Right cardiac atrium (tissue), 5 donors: ENCODE results near the gene GPSM1. TPM values are rescaled to one million over a fixed set of nuclear protein-coding genes. Genes with fewer than 3 reads are reported as not detected.

Source experiments
- ATAC-seq, 2 donors: fragments of 200-7000 bp; cut with Tn5 transposase; one replicate each; pipeline versions ENCODE4 v1.8.0 to v1.9.1; 2020; ENCODE audit warnings: moderate library complexity in 2 of 2, mild to moderate bottlenecking in 1 of 2
- DNase-seq, 3 donors: peaks; one replicate each; pipeline ENCODE4 v3.0.0-alpha.2; 2020
- H3K27ac ChIP-seq: one replicate; pipeline ENCODE4 v1.5.1; 2013; ENCODE audit warnings: mild to moderate bottlenecking, low read length, control low read depth, moderate library complexity
- H3K27me3 ChIP-seq: one replicate; pipeline ENCODE4 v1.6.1; 2013; ENCODE audit not compliant: control insufficient read depth, insufficient read depth
- H3K4me1 ChIP-seq: one replicate; pipeline ENCODE4 v1.6.1; 2013; ENCODE audit warnings: low read length; ENCODE audit not compliant: control insufficient read depth, insufficient read depth
- H3K4me3 ChIP-seq: one replicate; pipeline ENCODE4 v1.5.1; 2013; ENCODE audit warnings: low read length, control low read depth
- H3K9me3 ChIP-seq: one replicate; pipeline ENCODE4 v1.6.1; 2013; ENCODE audit warnings: low read length; ENCODE audit not compliant: control insufficient read depth
- WGBS: extraction: QIAGEN DNeasy Blood & Tissue Kit; methylation state at CpG from one replicate; pipeline ENCODE4 v1.1.7; 2013; 5-methylcytosine and 5-hydroxymethylcytosine counted together
- intact Hi-C, 4 donors: fragments of 100-400 bp; cut with DNase I; formaldehyde crosslinking; loops; one replicate each; pipeline versions ENCODE4 v1.11.0 to v1.14.0; 2022 to 2023
- polyA plus RNA-seq: library from polyadenylated mRNA; stranded (reverse); fragments of 200-250 nt; gene quantifications from one replicate; pipeline ENCODE4 v1.2.3, GENCODE V29; 2013
- total RNA-seq, 4 donors: library from RNA; stranded (reverse); fragmentation: NEBNext Ultra II Directional; extraction: Animal tissue kit (Norgen Biotek cat#: 25700); gene quantifications; one replicate each; pipeline ENCODE4 v1.2.1, GENCODE V29; 2021
- donor health status: healthy with polysubstance abuse.
- donor health status: DM: no; HTN: yes; CAD: no.
- donor health status: DM: no; HTN: no; CAD: no.
- donor health status: DM: no; HTN: yes; CAD: no; lungs with severe emphysema.
- donor health status: DM: yes; HTN: yes; CAD: no.

Gene GPSM1
- total and polyA plus RNA-seq, 5 donors = 46.3 to 90.6 (median 73.3) TPM

DNA sequence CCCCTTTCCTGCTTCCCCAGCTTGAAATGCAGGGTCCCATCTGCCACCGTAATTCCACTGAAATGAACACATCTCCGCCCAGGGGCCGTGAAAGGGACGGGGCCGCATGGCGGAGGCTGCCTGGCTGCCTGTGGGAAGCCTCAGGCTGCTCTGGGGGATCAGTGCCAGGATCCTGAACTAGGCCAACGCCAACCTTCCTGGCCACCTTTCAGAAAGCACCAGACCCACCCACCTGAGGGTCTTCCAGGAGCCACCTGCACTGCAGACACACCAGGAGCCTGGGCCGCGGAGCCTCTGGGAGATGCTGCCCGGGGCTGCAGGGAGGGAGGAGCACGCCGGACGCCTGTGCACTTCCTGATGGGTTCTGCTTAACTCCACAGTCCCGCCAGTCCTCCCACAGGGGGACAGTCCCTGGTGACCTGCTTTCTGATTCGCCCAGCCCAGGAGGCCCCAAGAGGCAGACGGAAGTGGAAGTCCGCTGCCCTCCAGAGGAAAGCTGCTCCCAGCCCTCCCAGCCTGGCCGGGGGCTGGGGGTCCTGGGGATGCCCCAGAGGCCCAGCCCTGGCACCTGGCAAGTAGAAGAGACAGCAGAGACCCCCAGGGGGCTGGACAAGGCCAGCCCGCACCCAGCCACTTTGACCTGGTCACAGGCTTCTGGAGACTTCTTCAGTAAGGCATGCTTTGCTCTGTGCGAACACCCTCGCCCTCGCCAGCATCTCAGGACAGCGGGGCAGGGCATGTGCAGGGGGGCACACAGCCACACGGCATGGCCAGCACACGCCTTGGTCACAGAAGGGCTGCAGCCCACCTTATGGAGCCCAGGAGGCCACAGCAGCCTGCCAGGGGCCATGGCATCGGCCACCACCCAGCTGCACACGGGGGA, 46.2 kb downstream of the GPSM1 start, which contains the start of gene CARD9:
Gene CARD9, minus strand, starts transcription at position 370 of the 883 bp plus-strand sequence. CDS start 1,591 bp downstream, outside the sequence.
- intact Hi-C loops = no loop called here
- ATAC-seq (peak; percentile 9 to 30), DNase-seq (peak in 2 of 3 donors; percentile 81 to 82)
- Histone ChIP-seq H3K27me3 (no peaks in the 10 kb centered on the region), H3K27ac (no peak within 1 kb of the TSS), H3K4me1 (no peaks in the 10 kb centered on the region), H3K9me3 (no peaks in the 10 kb centered on the region), H3K4me3 (no peak within 1 kb of the TSS)
- 59% methylated on average over 27 of the region's 27 CpGs for WGBS

DNA sequence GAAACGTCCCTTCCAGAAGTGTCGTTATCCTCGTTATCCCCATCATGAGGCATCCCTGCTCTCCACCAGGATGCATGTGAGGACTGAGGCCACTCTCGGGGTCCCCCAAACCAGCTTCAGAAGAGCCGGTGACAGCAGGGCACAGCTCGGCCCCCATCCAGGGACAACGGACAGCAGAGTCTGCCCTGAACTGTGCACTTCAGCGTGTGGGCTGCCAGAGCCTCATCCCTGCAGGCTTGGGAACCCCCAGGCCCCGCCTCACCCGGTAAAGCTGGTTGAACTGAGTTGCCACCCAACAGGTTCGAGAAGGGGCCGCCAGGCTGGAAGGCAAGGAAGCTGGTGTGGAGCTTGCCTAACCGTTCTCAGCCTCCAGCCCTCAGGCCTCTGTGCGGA, 46.8 kb downstream of the GPSM1 start:
- Histone ChIP-seq H3K27me3 (no peaks in the 10 kb centered on the region), H3K27ac (no peak overlapping the region), H3K4me3 (no peak overlapping the region), H3K9me3 (no peaks in the 10 kb centered on the region), H3K4me1 (no peaks in the 10 kb centered on the region)
- DNase-seq (no peak), ATAC-seq (no peak)
- intact Hi-C loops = no loop called here
- 89% methylated on average over 14 of the region's 14 CpGs for WGBS

DNA sequence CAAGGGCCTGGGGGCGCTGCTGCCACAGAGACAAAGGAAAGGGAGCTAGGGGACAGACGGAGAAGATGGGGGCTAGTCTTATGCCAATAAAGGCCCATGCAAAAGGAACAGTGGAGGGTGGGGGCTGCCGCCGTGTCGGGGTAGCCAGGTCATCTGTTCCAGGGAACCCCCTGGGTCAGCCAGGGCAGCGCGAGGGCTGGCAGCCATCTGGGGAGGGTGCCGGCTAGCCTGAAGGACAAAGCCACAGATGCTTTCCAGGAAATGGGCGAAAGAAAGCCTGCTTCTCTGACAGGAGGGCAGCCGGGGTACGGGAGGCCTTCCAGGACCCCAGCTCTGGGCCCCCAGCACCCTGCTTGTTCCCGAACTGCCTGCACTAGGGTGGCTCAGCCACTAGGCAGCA, 47.8 kb downstream of the GPSM1 start:
- no peaks in the 10 kb centered on the region for H3K4me1 ChIP-seq
- H3K27ac ChIP-seq = no peak overlapping the region
- DNase-seq (no peak), ATAC-seq (no peak)
- intact Hi-C loops = no loop called here
- H3K4me3 ChIP-seq = no peak overlapping the region
- H3K9me3 ChIP-seq = no peaks in the 10 kb centered on the region
- WGBS = 91% methylated on average over 12 of the region's 12 CpGs
- no peaks in the 10 kb centered on the region for H3K27me3 ChIP-seq

DNA sequence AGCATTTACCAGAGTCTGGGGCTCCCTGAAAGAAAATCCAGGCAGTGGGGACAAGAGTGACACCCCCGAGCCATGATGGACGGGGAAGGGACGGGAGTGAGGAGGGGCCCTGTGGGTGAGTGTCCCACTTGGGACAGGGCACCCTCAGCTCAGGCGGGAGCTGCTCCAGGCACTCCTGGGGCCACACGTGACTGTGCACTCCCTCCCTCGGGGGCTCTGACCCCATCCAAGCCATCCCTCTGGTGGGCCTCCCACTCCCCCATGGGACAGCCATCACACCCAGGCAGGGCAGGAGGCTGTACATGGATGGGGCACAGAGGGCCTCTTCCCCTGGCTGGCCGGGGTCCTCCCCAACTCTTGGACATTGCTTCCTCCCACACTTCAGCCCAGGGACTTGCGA, 49.1 kb downstream of the GPSM1 start:
- Histone ChIP-seq H3K27me3 (no peaks in the 10 kb centered on the region), H3K4me1 (no peaks in the 10 kb centered on the region), H3K9me3 (no peaks in the 10 kb centered on the region), H3K4me3 (no peak overlapping the region), H3K27ac (no peak overlapping the region)
- intact Hi-C loops = no loop called here
- WGBS = 76% methylated on average over 8 of the region's 8 CpGs
- DNase-seq (no peak), ATAC-seq (no peak)

DNA sequence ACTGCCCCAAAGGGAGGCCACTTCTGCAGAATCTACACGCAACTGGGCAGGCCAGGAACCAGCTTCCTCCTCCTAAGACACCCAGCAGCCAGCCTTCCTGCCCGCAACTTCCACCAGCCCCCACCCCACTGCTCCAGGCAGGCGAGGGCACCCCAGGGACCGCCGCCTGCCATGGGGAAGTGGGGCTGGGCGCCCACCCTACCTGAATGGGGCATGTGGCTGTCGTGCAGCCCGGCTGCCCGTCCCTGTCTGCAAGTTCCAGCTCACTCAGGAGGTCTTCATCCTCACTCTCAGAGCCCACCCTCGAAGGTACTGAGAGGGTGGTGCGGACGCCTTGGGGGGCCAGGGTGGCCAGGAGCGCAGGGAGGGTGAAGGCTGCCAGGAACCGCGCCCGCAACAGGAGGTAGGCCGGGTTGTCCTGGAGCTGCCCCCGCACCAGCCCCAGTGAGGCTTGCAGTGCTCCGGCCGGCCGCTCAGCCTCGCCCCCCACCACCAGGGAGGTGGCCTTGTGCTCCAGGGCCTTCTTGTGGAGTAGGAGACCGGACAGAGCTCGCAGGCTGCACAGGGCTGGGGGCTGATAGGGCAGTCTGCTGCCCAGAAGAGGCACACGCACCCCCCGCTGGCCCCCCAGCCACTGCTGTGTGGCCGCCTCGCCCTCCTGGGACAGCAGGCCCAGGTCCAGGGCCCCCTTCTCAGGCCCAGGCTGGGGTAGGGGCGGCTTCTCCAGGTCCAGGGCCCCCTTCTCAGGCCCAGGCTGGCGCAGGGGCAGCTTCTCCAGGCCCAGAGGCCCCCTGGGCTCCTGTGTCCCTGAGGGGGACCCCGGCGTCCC, 50.2 kb downstream of the GPSM1 start:
- 85% methylated on average over 32 of the region's 32 CpGs for WGBS
- ATAC-seq = no peak
- Histone ChIP-seq H3K9me3 (no peaks in the 10 kb centered on the region), H3K27me3 (no peaks in the 10 kb centered on the region), H3K27ac (no peak overlapping the region), H3K4me1 (no peaks in the 10 kb centered on the region), H3K4me3 (no peak overlapping the region)
- DNase-seq = no peak
- intact Hi-C loops = no loop called here

DNA sequence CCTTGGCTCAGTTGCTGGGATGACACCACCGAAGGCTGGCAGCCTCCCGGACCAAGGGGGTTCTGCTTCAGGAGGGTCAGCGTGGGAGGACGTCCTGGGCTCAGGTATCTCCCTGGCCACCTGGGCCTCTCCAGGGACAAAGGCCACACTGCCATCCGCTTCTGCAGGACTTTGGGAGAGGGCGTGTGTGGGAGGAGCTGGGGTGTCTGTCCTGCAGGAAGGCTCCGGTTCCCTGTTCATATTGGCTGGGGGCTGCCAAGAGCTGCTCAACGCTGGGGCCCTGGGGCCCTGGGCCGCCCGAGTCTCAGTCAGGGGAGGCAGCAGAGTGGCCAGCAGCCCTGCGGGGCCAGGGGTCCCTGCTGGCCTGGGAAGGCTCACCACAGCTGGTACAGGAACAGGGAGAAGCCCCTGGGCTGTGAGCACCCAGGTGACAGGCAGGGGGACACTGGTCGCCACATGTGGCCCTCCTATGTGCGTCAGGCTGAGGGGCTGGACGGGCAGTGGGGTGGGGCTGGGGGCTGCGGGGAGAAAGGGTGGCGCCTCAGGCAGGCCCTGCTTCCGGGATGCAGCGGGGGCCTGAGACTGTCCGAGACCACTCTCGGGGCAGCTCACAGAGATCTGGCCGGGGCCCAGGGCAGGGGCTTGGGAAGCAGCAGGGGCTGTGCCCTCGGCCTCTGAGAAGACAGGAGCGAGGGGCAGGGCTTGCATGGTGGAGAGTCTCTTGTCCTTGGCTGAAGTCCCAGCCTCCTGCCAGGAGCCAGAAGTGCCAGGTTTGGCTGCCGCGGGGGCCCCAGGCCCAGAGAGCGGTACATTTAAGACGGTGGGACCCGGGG, 51.0 kb downstream of the GPSM1 start:
- Histone ChIP-seq H3K4me3 (no peak overlapping the region), H3K27ac (no peak overlapping the region), H3K4me1 (no peaks in the 10 kb centered on the region), H3K27me3 (no peaks in the 10 kb centered on the region), H3K9me3 (no peaks in the 10 kb centered on the region)
- DNase-seq (peak in 1 of 3 donors; percentile 79), ATAC-seq (peak in 1 of 2 donors; percentile 1)
- intact Hi-C loops = no loop called here
- WGBS = 81% methylated on average over 28 of the region's 28 CpGs

DNA sequence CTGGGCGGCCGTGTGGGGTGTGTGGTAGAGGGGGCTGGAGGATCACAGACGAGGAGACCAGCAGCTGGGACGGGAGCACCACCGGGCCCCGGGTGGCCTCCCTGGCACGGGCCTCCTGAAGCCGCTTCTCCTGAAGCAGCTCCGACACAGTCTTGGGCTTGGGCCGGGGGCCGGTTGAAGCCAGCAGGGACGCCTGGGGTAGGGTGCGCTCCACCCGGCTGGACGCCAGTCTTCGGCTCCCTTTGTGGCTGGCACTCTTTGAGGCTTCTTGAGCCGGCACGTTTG, 51.6 kb downstream of the GPSM1 start:
- no peak overlapping the region for H3K4me3 ChIP-seq
- H3K9me3 ChIP-seq = no peaks in the 10 kb centered on the region
- no peaks in the 10 kb centered on the region for H3K27me3 ChIP-seq
- intact Hi-C loops = no loop called here
- H3K4me1 ChIP-seq = no peaks in the 10 kb centered on the region
- no peak for DNase-seq
- 85% methylated on average over 18 of the region's 18 CpGs for WGBS
- H3K27ac ChIP-seq = no peak overlapping the region
- no peak for ATAC-seq

DNA sequence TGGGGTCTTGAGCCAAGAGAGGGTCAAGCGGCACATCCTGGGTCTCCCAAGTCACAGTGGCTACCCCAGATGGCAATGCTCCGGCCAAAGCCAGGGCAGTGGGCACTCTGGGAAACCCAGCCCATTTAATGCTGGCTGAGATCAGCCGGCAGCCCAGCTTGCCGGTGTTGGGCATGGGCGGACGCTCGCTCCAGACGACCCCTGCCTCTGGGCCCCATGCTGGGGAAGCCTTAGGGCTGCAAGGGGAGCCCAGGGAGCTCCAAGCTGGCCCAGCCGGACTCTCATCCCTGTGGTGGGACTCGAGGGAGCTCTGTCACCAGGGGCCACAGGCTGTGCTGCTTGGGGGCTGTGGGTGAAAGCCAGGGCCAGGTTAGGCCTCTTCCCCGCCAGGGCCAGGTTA, 52.1 kb downstream of the GPSM1 start:
- Histone ChIP-seq H3K9me3 (no peaks in the 10 kb centered on the region), H3K27ac (no peak overlapping the region), H3K4me1 (no peaks in the 10 kb centered on the region), H3K27me3 (no peaks in the 10 kb centered on the region), H3K4me3 (no peak overlapping the region)
- ATAC-seq (no peak), DNase-seq (no peak)
- WGBS = 86% methylated on average over 11 of the region's 11 CpGs
- intact Hi-C loops = no loop called here

DNA sequence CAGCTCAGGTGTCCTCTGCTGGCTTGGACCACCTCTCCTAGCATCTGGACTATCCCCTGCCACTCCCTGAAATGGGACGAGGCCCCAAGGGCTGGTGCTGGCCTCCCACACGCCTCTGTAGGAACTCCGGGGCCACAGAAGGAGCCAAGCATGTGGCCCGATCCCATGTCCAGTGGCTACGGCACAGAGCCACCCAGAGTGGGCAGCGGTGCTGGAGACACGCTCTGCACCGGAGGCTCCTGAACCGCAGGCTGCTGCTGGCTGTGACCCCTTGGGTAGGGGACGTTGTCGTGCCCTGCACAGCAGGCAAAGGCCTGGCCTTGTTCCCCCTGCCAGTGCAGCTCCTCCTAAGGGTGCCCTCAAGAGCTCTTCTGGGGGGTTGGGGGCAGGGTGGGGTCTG, 52.6 kb downstream of the GPSM1 start:
- 89% methylated on average over 11 of the region's 11 CpGs for whole genome bisulfite sequencing
- ATAC-seq = no peak
- intact Hi-C loops = no loop called here

DNA sequence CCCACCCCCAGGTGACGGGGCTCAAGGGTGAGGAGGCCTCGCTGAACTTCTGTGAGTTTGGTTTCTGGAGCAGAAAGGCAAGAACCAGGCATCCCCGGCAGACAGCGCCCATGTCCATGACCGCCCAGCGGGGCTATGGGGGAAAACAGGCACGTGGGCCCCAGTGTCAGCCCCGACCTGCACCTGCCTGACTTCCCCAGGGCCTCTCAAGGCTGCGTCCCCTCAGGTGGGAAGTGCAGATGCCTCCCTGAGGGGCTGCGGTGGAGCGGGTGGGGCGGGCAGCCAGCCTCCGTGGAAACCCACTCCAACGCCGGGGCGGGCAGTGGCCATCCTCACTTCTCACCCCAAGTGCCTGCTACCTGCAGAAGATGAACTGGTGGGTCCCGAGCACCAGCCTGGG, 53.0 kb downstream of the GPSM1 start:
- intact Hi-C loops = no loop called here
- DNase-seq (no peak), ATAC-seq (no peak)
- no peak overlapping the region for H3K4me3 ChIP-seq
- no peaks in the 10 kb centered on the region for H3K4me1 ChIP-seq
- no peak overlapping the region for H3K27ac ChIP-seq
- H3K9me3 ChIP-seq = no peaks in the 10 kb centered on the region
- H3K27me3 ChIP-seq = no peaks in the 10 kb centered on the region
- WGBS = 93% methylated on average over 17 of the region's 17 CpGs

More for the DNA sequence above, 52.6 kb downstream of the GPSM1 start:
- Histone ChIP-seq H3K27me3 (no peaks in the 10 kb centered on the region), H3K27ac (no peak overlapping the region), H3K9me3 (no peaks in the 10 kb centered on the region), H3K4me3 (no peak overlapping the region), H3K4me1 (no peaks in the 10 kb centered on the region)
- DNase-seq = no peak
